HG03571 (cell line): Measurements from ENCODE around the gene FAF1.

Source experiments
- ATAC-seq: cut with Tn5 transposase; IDR thresholded peaks from one replicate; pipeline ENCODE4 v1.9.1; 2021; ENCODE audit not compliant: unreplicated experiment

Gene FAF1

GRCh38 chr1:50420689-50421365 lies 539.2 kb downstream of the FAF1 start:
- ATAC-seq = no peak

GRCh38 chr1:50419907-50420677 lies 540.0 kb downstream of the FAF1 start:
- no peak for ATAC-seq

- ATAC-seq = no peak
These were observed 540.7 kb downstream of the FAF1 start for GRCh38 chr1:50419192-50419906.

- no peak for ATAC-seq
These were observed 541.4 kb downstream of the FAF1 start for GRCh38 chr1:50418600-50419109.

GRCh38 chr1:50417946-50418599 lies 542.0 kb downstream of the FAF1 start:
- ATAC-seq = no peak

- no peak for ATAC-seq
These were observed 542.6 kb downstream of the FAF1 start for GRCh38 chr1:50417507-50417906.

- ATAC-seq = no peak
These were observed 543.3 kb downstream of the FAF1 start for GRCh38 chr1:50416553-50417453.

GRCh38 chr1:50416150-50416527 lies 543.9 kb downstream of the FAF1 start:
- ATAC-seq = no peak

GRCh38 chr1:50415235-50416149 lies 544.6 kb downstream of the FAF1 start:
- no peak for ATAC-seq

- ATAC-seq = no peak
These were observed 545.2 kb downstream of the FAF1 start for GRCh38 chr1:50414853-50415234.

GRCh38 chr1:50412813-50413476 lies 547.1 kb downstream of the FAF1 start:
- no peak for ATAC-seq

- ATAC-seq = no peak
These were observed 554.3 kb downstream of the FAF1 start for GRCh38 chr1:50405814-50406213.

GRCh38 chr1:50393522-50394120 lies 566.4 kb downstream of the FAF1 start:
- no peak for ATAC-seq
